Measurements from ENCODE around the gene CACNA1G.

CACNA1G gene

GRCh38 chr17:50614471-50615051, 54.0 kb downstream of the CACNA1G start:
- DNase-seq (ENCODE audit: low spot score), result no peak

GRCh38 chr17:50615828-50616227, 55.3 kb downstream of the CACNA1G start:
- peak; percentile 54 for DNase-seq (ENCODE audit: low spot score)

DNA sequence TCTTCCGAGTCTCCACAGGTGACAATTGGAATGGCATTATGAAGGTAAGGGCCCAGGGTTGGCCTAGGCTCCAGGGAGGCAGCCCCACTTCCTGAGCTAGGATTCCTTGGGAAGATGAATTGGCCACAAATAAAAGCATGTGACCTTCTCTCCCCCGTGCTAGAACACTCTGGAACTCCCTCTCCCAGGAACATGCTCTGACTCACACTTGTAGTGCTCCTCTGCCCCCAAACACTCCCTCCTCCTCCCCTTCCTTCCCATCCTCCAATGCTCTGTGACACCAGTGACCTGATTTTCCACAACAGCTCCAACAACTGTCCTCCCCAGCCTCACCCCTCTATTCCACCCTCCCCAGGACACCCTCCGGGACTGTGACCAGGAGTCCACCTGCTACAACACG, 57.8 kb downstream of the CACNA1G start:
- peak; percentile 55 for DNase-seq (ENCODE audit: low spot score)

- peak; percentile 39 for DNase-seq (ENCODE audit: low spot score)
Observed at GRCh38 chr17:50618941-50619340, 58.4 kb downstream of the CACNA1G start.

DNA sequence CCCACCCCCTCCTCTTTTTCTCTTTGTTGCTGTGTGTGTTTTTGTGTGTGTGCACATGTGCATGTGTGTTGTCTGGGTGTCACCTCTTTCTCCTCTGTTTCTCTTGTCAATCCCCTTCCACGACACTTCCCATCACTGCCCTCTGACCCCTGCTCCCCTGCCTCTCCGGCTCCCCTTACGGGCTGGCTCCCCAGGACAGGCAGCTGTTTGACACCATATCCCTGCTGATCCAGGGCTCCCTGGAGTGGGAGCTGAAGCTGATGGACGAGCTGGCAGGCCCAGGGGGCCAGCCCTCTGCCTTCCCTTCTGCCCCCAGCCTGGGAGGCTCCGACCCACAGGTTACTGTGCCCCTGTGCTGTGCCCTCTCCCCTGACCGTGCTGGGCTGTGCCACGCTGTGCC, 59.0 kb downstream of the CACNA1G start:
- DNase-seq (ENCODE audit: low spot score), result no peak

GRCh38 chr17:50620237-50620636, 59.7 kb downstream of the CACNA1G start:
- no peak for DNase-seq (ENCODE audit: low spot score)

DNA sequence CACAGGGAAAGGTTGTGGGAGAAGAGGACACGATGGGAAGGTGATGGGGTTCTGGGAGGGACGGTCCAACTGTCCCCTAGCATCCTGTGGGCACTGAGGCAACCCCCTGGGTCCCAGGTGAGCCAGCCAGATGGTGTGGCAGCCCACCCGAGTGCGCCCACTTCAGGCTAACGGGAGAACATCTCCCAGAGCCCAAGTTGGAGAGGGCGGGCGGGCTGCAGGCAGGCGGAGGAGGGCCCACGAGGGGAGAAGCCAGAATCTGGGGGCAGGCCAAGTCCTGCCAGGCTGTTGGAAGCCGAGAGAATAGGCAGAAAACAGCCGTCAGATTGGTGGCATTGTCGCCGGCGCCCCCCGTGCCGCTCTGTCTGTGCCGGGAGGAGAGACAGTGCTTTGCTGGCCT, 60.3 kb downstream of the CACNA1G start:
- DNase-seq (ENCODE audit: low spot score), result no peak

GRCh38 chr17:50621574-50622031, 61.1 kb downstream of the CACNA1G start:
- no peak for DNase-seq (ENCODE audit: low spot score)

GRCh38 chr17:50624321-50624934, 63.9 kb downstream of the CACNA1G start:
- no peak for DNase-seq (ENCODE audit: low spot score)

GRCh38 chr17:50625032-50625871, 64.7 kb downstream of the CACNA1G start:
- DNase-seq (ENCODE audit: low spot score), result peak; percentile 6

DNA sequence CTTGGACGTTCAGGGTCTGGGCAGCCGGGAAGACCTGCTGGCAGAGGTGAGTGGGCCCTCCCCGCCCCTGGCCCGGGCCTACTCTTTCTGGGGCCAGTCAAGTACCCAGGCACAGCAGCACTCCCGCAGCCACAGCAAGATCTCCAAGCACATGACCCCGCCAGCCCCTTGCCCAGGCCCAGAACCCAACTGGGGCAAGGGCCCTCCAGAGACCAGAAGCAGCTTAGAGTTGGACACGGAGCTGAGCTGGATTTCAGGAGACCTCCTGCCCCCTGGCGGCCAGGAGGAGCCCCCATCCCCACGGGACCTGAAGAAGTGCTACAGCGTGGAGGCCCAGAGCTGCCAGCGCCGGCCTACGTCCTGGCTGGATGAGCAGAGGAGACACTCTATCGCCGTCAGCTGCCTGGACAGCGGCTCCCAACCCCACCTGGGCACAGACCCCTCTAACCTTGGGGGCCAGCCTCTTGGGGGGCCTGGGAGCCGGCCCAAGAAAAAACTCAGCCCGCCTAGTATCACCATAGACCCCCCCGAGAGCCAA, 65.6 kb downstream of the CACNA1G start:
- peak; percentile 76 for DNase-seq (ENCODE audit: low spot score)

DNA sequence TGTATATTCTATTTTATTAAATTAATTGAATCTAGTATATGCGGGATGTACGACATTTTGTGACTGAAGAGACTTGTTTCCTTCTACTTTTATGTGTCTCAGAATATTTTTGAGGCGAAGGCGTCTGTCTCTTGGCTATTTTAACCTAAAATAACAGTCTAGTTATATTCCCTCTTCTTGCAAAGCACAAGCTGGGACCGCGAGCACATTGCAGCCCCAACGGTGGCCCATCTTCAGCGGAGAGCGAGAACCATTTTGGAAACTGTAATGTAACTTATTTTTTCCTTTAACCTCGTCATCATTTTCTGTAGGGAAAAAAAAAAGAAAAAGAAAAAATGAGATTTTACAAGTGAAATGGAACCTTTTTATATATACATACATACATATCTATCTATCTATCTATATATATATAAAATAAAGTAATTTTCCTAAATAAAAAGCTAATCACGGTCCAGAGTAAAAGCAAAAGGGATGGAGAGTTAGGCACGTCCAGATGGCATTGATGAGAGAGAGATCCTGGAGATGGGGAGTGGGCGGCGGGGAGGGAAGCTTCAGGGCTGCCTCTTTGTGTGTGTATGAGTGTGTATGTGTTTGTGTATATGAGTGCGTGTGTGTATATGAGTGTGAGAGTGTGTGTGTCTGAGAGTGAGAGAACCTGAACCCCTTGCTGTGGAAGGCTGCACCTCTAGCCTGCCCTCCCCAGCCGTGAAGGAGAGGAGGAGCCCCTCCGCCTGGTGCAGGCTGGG, 66.7 kb downstream of the CACNA1G start:
- DNase-seq (ENCODE audit: low spot score), result no peak

- DNase-seq (ENCODE audit: low spot score), result peak; percentile 70
Observed at GRCh38 chr17:50627782-50628601, 67.5 kb downstream of the CACNA1G start.

GRCh38 chr17:50629902-50630301, 69.4 kb downstream of the CACNA1G start:
- no peak for DNase-seq (ENCODE audit: low spot score)

DNA sequence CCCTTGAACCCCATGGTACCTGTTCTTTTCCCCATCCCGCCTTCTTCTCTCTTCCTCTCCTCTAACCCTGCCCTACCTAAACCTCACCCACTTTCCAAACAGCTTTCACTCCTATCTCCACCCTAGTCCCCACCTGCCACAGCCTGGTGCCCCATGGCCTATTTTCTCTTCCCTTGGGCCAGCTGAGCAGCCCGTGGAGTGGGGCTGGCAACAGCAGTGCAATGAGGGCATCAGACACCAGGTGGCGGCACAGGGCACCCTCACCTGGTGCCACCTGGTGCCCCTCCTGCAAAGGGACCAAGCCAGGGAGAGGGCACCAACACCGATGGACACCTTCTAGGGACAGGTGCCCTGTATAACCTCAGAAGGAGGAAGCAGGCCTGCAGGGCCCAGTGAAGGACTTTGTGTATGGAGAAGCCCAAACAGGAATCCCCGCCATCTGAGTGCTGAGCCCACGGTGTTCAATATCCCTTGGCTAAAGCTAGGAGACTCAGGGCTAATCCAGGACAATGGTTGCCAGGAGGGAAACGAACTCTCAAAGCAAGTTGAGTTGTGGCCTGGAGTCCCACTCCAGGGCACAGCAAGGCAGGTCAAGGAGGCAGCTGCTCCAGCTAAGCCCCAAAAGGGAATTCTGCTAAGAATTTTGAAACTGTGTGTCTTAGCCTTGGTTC, 70.1 kb downstream of the CACNA1G start:
- DNase-seq (ENCODE audit: low spot score), result peak; percentile 65

DNA sequence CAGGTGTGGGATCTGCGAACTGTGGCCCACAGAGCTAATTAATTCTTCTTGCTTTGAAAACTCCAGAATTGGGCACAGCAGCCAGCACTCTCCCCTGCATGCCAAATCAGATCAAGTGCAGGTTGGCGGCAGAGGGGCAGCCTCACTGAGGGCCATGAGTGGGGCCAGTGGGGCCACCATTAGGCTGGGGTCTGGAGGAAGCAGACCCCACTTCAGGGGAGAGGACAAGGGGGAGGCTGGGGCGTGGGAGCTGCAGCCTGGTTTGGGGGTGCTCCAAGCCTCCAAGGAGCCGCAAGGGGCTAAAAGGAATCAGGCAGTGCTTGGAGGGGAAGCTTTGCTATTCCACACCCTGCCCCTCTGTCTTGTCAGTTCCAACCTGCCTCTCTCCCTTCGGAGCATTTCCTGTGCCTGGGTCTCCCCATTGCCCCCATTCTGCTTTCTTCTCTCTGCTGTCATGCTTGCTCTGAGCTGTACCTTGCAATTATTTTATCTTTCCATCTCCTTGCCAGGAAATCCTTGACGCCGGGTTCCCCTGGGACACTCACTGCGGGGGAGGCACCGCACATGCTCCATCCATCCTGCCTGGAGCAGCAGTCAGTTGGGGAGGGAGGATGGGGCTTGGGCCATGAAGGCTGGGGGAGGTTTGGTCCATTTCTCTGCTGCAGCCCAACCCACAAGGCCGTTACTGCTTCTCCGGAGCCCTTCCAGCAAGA, 70.8 kb downstream of the CACNA1G start:
- no peak for DNase-seq (ENCODE audit: low spot score)

DNA sequence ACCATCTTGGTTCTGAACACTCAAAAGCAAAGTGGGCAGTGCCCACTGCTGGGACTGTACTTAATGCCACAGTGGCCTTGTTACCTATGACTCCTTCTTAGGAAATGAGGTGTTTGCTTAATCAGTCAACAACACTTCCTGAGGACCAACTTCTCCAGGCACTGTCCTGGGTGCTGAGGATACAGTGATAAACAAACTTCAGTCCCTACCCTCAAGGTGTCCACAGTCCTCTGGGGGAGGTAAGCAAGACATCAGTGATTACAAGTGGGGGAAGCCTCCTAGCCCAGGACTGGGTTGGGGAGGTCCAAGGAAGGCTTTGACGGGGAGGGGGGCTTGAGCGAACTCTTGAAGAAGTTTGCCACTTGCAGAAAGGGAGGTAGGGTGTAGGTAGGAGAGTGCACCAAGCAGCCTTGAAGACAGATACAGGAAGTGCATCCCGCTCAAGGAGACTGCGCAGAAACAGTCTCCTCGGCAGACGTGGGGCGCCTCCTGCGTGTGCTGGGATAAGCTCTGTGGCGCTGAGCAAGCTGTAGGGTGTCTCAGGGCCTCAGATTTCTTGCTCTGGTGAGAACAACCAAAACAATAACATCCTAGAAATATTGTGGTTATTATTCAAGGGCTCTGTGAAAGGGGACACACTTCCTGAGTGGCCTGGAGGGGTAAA, 71.5 kb downstream of the CACNA1G start:
- DNase-seq (ENCODE audit: low spot score), result peak; percentile 68

GRCh38 chr17:50632637-50633036, 72.1 kb downstream of the CACNA1G start:
- DNase-seq (ENCODE audit: low spot score), result no peak

GRCh38 chr17:50633683-50634082, 73.2 kb downstream of the CACNA1G start:
- DNase-seq (ENCODE audit: low spot score), result no peak
